Body of pancreas (tissue), 4 donors: Measurements from ENCODE around the gene CD274. TPM values are rescaled to one million over a fixed set of nuclear protein-coding genes. Genes with fewer than 3 reads are reported as not detected.

ENCODE experiments used
- ATAC-seq: fragments of 150-250 bp; one replicate; pipeline ENCODE4 v1.9.1; 2016
- DNase-seq, 4 donors: peaks; one replicate each; pipeline ENCODE4 v3.0.0-alpha.2; 2019
- H3K27ac ChIP-seq, 4 donors: fragments of 200-600 bp; sonication (generic); 1 replicate in 3 of 4; 2 replicates in 1 of 4; pipeline versions ENCODE4 v1.5.1 to v1.6.1; 2016 to 2019; ENCODE audit warnings: mild to moderate bottlenecking in 1 of 4, mixed read lengths in 1 of 4, moderate library complexity in 1 of 4
- H3K27me3 ChIP-seq, 2 donors: fragments of 200-600 bp; sonication (generic); one replicate each; pipeline ENCODE4 v1.6.0; 2016; ENCODE audit warnings: mild to moderate bottlenecking in 1 of 2
- H3K36me3 ChIP-seq, 2 donors: fragments of 200-600 bp; sonication (generic); replicated peaks in 1 of 2; 2 replicates each; pipeline ENCODE4 v1.5.1; 2016; ENCODE audit warnings: low read depth in 2 of 2; ENCODE audit not compliant: insufficient read depth in 1 of 2
- H3K4me1 ChIP-seq: fragments of 200-600 bp; sonication (generic); one replicate; pipeline ENCODE4 v1.6.0; 2016
- H3K4me3 ChIP-seq, 2 donors: fragments of 200-600 bp; sonication (generic); 1 replicate in 1 of 2; 2 replicates in 1 of 2; pipeline ENCODE4 v1.5.1; 2016 to 2019
- H3K9me3 ChIP-seq, 3 donors: fragments of 200-600 bp; sonication (generic); 1 replicate in 2 of 3; 2 replicates in 1 of 3; pipeline ENCODE4 v1.5.1; 2016
- POLR2A ChIP-seq, 3 donors: fragments of 450-650 bp; IDR thresholded peaks; one replicate each; pipeline ENCODE4 v1.6.1; 2016; ENCODE audit warnings: antibody characterized with exemption in 3 of 3, mild to moderate bottlenecking in 2 of 3
- WGBS, 2 donors: methylation state at CpG; one replicate each; pipeline ENCODE4 v1.1.5; 2017; 5-methylcytosine and 5-hydroxymethylcytosine counted together
- intact Hi-C: fragments of 100-400 bp; cut with DNase I; formaldehyde crosslinking; loops from one replicate; pipeline ENCODE4 v1.15.1; 2023
- total RNA-seq, 2 donors: library from RNA; depleted of rRNA; stranded (reverse); fragments of >200 nt; gene quantifications; one replicate each; pipeline ENCODE4 v1.1.0, GENCODE V29; 2016
- TF ChIP-seq, protein P1 (sequence below), 7 experiments: fragments of 450-650 bp in 4 of 7; fragments of 200-600 bp in 3 of 7; sonication (generic) in 3 of 7; IDR thresholded peaks; one replicate each; pipeline ENCODE4 v1.5.1; 2016 to 2019; ENCODE audit warnings: antibody characterized with exemption in 7 of 7

CD274 gene
- total RNA-seq, 2 donors from 2014 or later = 1.6 to 3.6 TPM

DNA sequence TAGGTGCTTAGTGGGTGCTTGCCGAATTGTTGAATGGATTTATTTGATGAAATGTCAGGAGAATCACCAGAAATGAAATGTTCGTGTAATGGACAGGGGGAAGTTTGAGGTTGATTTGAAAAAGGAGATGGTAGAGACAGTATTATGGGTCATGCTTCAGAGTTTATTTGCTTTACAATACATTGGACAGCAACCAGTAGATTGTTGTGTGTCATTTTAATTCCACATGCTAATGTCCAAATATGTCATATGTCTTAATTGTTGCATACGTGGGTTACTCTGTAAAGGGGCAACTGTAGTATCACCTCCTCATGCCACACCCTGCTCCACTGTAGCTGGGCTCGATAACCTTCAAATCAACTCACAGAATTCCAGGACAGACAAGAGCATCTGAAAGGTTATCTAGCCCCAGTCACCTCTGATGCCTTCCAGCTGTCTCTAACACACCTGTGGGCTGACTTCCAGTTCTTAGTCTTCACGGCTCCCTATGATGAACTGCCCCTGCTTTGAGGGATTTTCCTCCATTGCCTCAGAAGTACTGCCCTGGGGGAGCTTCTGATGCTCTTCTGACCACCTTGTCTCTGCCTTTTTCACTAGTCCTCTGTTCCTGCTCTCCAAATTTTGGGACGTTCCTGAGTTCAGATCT is 61.7 kb downstream of the CD274 start:
- ATAC-seq (no peak), DNase-seq (no peak)
- H3K27me3 ChIP-seq = no peaks in the 10 kb centered on the region
- no peaks in the 10 kb centered on the region for H3K4me1 ChIP-seq
- 48 to 53% methylated on average over 6 of the region's 6 CpGs for WGBS, 2 donors
- TF ChIP-seq, protein P1, sequence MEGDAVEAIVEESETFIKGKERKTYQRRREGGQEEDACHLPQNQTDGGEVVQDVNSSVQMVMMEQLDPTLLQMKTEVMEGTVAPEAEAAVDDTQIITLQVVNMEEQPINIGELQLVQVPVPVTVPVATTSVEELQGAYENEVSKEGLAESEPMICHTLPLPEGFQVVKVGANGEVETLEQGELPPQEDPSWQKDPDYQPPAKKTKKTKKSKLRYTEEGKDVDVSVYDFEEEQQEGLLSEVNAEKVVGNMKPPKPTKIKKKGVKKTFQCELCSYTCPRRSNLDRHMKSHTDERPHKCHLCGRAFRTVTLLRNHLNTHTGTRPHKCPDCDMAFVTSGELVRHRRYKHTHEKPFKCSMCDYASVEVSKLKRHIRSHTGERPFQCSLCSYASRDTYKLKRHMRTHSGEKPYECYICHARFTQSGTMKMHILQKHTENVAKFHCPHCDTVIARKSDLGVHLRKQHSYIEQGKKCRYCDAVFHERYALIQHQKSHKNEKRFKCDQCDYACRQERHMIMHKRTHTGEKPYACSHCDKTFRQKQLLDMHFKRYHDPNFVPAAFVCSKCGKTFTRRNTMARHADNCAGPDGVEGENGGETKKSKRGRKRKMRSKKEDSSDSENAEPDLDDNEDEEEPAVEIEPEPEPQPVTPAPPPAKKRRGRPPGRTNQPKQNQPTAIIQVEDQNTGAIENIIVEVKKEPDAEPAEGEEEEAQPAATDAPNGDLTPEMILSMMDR (IDR thresholded peaks at IDR 0.05) = no peak
- no peak for TF ChIP-seq POLR2A (IDR thresholded peaks at IDR 0.05)
- no peak overlapping the region for H3K27ac ChIP-seq
- intact Hi-C loops = no loop called here
- H3K36me3 ChIP-seq = no peaks in the 10 kb centered on the region
- H3K9me3 ChIP-seq = no peaks in the 10 kb centered on the region
- no peak overlapping the region for H3K4me3 ChIP-seq

DNA sequence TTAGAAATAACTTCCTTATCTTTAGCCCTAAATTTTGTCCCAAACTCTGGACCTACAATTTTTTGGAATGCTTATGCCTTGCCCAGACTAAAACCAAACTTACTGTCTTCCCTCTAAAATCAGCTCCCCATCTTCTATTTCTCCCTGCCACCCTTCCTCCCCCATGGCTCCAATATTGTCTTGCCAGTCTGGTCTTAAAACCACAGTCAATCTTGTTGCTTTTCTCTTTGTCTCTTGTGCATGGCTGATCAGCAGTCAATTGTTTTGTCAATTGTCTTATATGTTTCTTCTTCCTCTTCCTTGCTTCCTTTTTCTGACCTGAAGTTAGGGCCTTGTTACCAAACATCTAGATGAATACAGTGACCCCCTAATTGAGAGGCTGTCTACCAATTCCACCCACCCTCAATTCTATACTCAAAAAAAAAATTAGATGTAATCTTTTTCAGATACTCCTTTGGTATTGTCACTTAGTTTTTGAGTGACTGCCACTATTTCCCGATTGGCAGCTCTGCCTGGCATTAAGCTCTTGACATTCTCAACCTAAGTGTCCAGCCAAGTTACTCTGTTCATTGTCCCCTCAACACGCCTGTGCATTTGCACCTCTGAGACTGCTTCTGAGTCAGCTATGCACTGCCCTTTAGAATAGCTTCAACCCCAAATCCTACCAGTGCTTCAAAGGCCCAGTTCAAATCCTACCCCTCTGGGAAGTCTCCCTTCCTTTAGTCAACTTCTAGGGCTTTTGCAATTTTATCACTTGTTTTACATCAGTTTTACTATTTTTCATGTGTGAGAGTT is 62.5 kb downstream of the CD274 start:
- Histone ChIP-seq H3K36me3 (no peaks in the 10 kb centered on the region), H3K4me3 (no peak overlapping the region), H3K9me3 (no peaks in the 10 kb centered on the region), H3K27me3 (no peaks in the 10 kb centered on the region), H3K27ac (no peak overlapping the region), H3K4me1 (no peaks in the 10 kb centered on the region)
- ATAC-seq (no peak), DNase-seq (no peak)
- 72 to 82% methylated on average over 2 of the region's 2 CpGs for WGBS, 2 donors
- intact Hi-C loops = no loop called here
- no peak for TF ChIP-seq POLR2A (IDR thresholded peaks at IDR 0.05)
- TF ChIP-seq, protein P1 (IDR thresholded peaks at IDR 0.05) = no peak

DNA sequence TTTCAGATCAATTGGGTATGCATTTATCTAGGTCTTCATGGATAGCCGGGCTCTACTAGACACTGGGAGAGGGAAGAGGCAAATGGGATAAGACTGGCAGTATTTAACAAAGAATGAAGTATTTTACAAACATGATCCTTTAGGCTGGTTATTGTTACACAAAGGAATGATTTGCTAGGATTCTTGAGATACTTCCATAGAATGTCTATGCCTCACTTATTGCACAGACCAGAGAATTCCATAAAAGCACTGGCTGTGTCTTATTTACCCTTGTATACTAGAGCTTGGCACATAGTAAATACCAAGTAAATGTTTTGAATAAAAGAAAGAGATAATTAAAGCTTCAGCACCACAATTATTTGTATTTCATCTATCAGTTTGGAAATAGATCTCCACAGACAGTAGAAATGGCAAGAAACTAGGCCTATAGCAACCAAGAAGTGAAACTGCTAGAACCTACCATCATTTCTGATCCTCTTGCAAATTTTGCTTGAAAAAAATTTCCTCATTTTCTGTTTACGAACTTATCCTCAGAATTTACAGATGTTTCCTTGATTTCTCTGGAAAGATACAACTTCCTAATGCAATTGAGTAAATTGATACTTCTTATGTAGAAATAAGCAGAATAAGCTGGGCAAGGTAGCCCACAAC is 63.7 kb downstream of the CD274 start:
- DNase-seq = no peak
- 87 to 90% methylated on average over 2 of the region's 2 CpGs for WGBS, 2 donors
- Histone ChIP-seq H3K4me3 (no peak overlapping the region), H3K4me1 (no peaks in the 10 kb centered on the region), H3K27ac (no peak overlapping the region), H3K27me3 (no peaks in the 10 kb centered on the region), H3K9me3 (no peaks in the 10 kb centered on the region), H3K36me3 (no peaks in the 10 kb centered on the region)
- intact Hi-C loops = no loop called here
- TF ChIP-seq POLR2A (IDR thresholded peaks at IDR 0.05) = no peak
- TF ChIP-seq, protein P1 (IDR thresholded peaks at IDR 0.05) = no peak
- ATAC-seq = no peak

DNA sequence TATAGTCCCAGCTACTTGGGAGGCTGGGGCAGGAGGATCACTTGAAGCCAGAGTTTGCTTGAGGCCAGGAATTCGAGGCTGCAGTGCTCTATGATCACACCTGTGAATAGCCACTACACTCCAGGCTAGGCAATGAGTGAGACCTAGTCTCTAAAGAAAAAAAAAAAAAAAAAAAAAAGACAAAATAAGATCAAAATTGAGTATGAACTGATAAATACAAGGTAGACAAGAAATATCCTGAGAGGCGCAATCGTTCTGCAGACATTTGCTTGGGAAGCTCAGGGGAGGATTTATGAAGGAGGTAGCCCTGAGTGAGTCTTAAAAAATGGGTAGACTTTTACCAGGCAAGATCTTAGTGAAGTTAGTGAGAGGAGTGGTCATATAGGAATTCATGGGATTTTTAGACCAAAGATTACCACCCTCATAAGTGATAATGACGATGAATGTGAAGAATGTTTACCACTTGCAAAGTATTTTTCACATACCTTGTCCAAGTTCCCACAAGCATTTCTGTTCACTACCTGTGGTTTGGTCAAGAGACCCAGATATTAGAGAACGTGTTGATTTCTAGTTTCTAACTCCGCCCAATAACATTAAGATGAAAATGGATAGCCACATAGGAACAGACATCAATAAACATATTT is 64.4 kb downstream of the CD274 start:
- Histone ChIP-seq H3K36me3 (no peaks in the 10 kb centered on the region), H3K27ac (no peak overlapping the region), H3K4me1 (no peaks in the 10 kb centered on the region), H3K4me3 (no peak overlapping the region), H3K9me3 (no peaks in the 10 kb centered on the region), H3K27me3 (no peaks in the 10 kb centered on the region)
- WGBS, 2 donors = 68 to 74% methylated on average over 6 of the region's 6 CpGs
- ATAC-seq = no peak
- DNase-seq = no peak
- TF ChIP-seq POLR2A (IDR thresholded peaks at IDR 0.05) = no peak
- TF ChIP-seq, protein P1 (IDR thresholded peaks at IDR 0.05) = no peak
- intact Hi-C loops = no loop called here
